GM12878 (cell line): ENCODE results near the gene SMU1. TPM values are rescaled to one million over a fixed set of nuclear protein-coding genes. Genes with fewer than 3 reads are reported as not detected.

Source experiments
- ATF7 ChIP-seq: fragments of 450-650 bp; IDR thresholded peaks from 2 replicates; pipeline ENCODE4 v1.6.1; 2016; ENCODE audit warnings: low read depth, mild to moderate bottlenecking
- BRCA1 ChIP-seq: IDR thresholded peaks from 2 replicates; pipeline ENCODE4 v1.6.1; 2011; ENCODE audit warnings: low read depth, low read length, improper control_type of control experiment
- CHD1 ChIP-seq: IDR thresholded peaks from 2 replicates; pipeline ENCODE4 v1.6.1; 2012; ENCODE audit warnings: low read depth, low read length, improper control_type of control experiment
- CHD4 ChIP-seq: fragments of 200-600 bp; sonication (generic); IDR thresholded peaks from 2 replicates; pipeline ENCODE4 v1.6.1; 2016; ENCODE audit warnings: mild to moderate bottlenecking
- CREB1 ChIP-seq: IDR thresholded peaks from 2 replicates; pipeline ENCODE4 v1.6.1; 2012; ENCODE audit warnings: low read depth, mild to moderate bottlenecking, inconsistent platforms
- E2F8 ChIP-seq: fragments of 450-650 bp; IDR thresholded peaks from 2 replicates; pipeline ENCODE4 v1.6.1; 2018; ENCODE audit warnings: mild to moderate bottlenecking, low read depth, moderate library complexity; ENCODE audit not compliant: partially characterized antibody
- EED ChIP-seq: sonication (generic); IDR thresholded peaks from 2 replicates; pipeline ENCODE4 v1.6.1; 2016; ENCODE audit warnings: antibody characterized with exemption, low read depth
- EP300 ChIP-seq, 2 experiments: fragments of 150-350 bp in 1 of 2; IDR thresholded peaks; 2 replicates each; pipeline ENCODE4 v1.6.1; 2011 to 2012; ENCODE audit warnings: low read depth in 2 of 2, low read length in 2 of 2, borderline replicate concordance in 1 of 2, improper control_type of control experiment in 1 of 2, inconsistent platforms in 1 of 2; ENCODE audit not compliant: control insufficient read depth in 1 of 2
- ESRRA ChIP-seq: IDR thresholded peaks from 2 replicates; pipeline ENCODE4 v1.6.1; 2012; ENCODE audit warnings: mild to moderate bottlenecking, low read length, improper control_type of control experiment
- ETV6 ChIP-seq, 2 experiments: fragments of 450-650 bp in 1 of 2; IDR thresholded peaks in 1 of 2; conservative IDR thresholded peaks in 1 of 2; 2 replicates each; pipeline ENCODE4 v1.6.1; 2014; ENCODE audit warnings: antibody characterized with exemption in 1 of 2, borderline replicate concordance in 1 of 2, low read depth in 1 of 2, mild to moderate bottlenecking in 1 of 2, moderate library complexity in 1 of 2
- EZH2 ChIP-seq: IDR thresholded peaks from 2 replicates; pipeline ENCODE4 v1.6.1; 2012; ENCODE audit warnings: low read depth, mild to moderate bottlenecking, control low read depth, inconsistent platforms, low read length, borderline replicate concordance; ENCODE audit not compliant: control insufficient read depth
- GABPA ChIP-seq: IDR thresholded peaks from 2 replicates; pipeline ENCODE4 v1.6.1; 2014; ENCODE audit warnings: antibody characterized with exemption, low read depth, mild to moderate bottlenecking, inconsistent platforms
- KAT2A ChIP-seq: conservative IDR thresholded peaks from 2 replicates; pipeline ENCODE4 v1.6.1; 2011; ENCODE audit warnings: low read depth, low read length; ENCODE audit not compliant: control insufficient read depth
- MEF2B ChIP-seq: fragments of 450-650 bp; IDR thresholded peaks from 2 replicates; pipeline ENCODE4 v1.6.1; 2018; ENCODE audit warnings: mild to moderate bottlenecking, moderate library complexity; ENCODE audit not compliant: partially characterized antibody, poor library complexity, severe bottlenecking
- NFYA ChIP-seq: IDR thresholded peaks from 2 replicates; pipeline ENCODE4 v1.6.1; 2011; ENCODE audit warnings: low read depth, mild to moderate bottlenecking, low read length, improper control_type of control experiment, borderline replicate concordance
- NFYB ChIP-seq: IDR thresholded peaks from 2 replicates; pipeline ENCODE4 v1.6.1; 2011; ENCODE audit warnings: low read depth, mild to moderate bottlenecking, low read length, improper control_type of control experiment, moderate library complexity; ENCODE audit not compliant: insufficient read depth
- NR2C1 ChIP-seq: fragments of 450-650 bp; IDR thresholded peaks from 2 replicates; pipeline ENCODE4 v1.6.1; 2017; ENCODE audit warnings: antibody characterized with exemption, mild to moderate bottlenecking, moderate library complexity
- PAX5 ChIP-seq: IDR thresholded peaks from 2 replicates; pipeline ENCODE4 v1.6.1; 2011; ENCODE audit warnings: low read depth, low read length, borderline replicate concordance
- RAD51 ChIP-seq: fragments of 450-650 bp; IDR thresholded peaks from 2 replicates; pipeline ENCODE4 v1.6.1; 2016; ENCODE audit warnings: moderate library complexity, mild to moderate bottlenecking, inconsistent platforms
- RUNX3 ChIP-seq: IDR thresholded peaks from 2 replicates; pipeline ENCODE4 v1.6.1; 2012; ENCODE audit warnings: low read length, inconsistent platforms
- STAT3 ChIP-seq: IDR thresholded peaks from 2 replicates; pipeline ENCODE4 v1.6.1; 2011; ENCODE audit warnings: low read depth, low read length, improper control_type of control experiment
- TCF7 ChIP-seq: IDR thresholded peaks from 2 replicates; pipeline ENCODE4 v1.6.1; 2014; ENCODE audit warnings: antibody characterized with exemption, borderline replicate concordance
- WRNIP1 ChIP-seq: IDR thresholded peaks from 2 replicates; pipeline ENCODE4 v1.6.1; 2011; ENCODE audit warnings: low read depth, low read length, improper control_type of control experiment, borderline replicate concordance
- ZNF687 ChIP-seq: fragments of 450-650 bp; IDR thresholded peaks from 2 replicates; pipeline ENCODE4 v1.6.1; 2017; ENCODE audit warnings: mild to moderate bottlenecking, moderate library complexity
- polyA plus RNA-seq, 11 experiments: library from polyadenylated mRNA; depleted of rRNA in 4 of 11; unstranded in 6 of 11; stranded (reverse) in 5 of 11; fragments of >200 nt; fragmentation: Nextera tagmentation in 4 of 11; fragmentation: Illumina TruSeq in 1 of 11; extraction: Ambion mirVana in 4 of 11; extraction: Trizol in 1 of 11; gene quantifications; 1 replicate in 1 of 11; 2 replicates in 10 of 11; pipeline versions ENCODE4 v1.2.1 to v1.2.3, GENCODE V29; 2011 to 2016; ENCODE audit warnings: inconsistent platforms in 2 of 11, missing spikeins in 2 of 11, low read depth in 1 of 11
- total RNA-seq, 4 experiments: library from RNA; depleted of rRNA in 3 of 4; stranded (reverse); fragments of >200 nt in 3 of 4; fragmentation: Illumina TruSeq in 1 of 4; extraction: Trizol in 1 of 4; gene quantifications; 2 replicates each; pipeline versions ENCODE4 v1.2.1 to v1.2.3, GENCODE V29; 2013 to 2021

SMU1 gene
- total and polyA plus RNA-seq, 10 of the 15 experiments (the other 5 are each of a cell fraction or from before 2014, with no cell fraction given): 18.5 to 34.6 (median 20.9) TPM

DNA sequence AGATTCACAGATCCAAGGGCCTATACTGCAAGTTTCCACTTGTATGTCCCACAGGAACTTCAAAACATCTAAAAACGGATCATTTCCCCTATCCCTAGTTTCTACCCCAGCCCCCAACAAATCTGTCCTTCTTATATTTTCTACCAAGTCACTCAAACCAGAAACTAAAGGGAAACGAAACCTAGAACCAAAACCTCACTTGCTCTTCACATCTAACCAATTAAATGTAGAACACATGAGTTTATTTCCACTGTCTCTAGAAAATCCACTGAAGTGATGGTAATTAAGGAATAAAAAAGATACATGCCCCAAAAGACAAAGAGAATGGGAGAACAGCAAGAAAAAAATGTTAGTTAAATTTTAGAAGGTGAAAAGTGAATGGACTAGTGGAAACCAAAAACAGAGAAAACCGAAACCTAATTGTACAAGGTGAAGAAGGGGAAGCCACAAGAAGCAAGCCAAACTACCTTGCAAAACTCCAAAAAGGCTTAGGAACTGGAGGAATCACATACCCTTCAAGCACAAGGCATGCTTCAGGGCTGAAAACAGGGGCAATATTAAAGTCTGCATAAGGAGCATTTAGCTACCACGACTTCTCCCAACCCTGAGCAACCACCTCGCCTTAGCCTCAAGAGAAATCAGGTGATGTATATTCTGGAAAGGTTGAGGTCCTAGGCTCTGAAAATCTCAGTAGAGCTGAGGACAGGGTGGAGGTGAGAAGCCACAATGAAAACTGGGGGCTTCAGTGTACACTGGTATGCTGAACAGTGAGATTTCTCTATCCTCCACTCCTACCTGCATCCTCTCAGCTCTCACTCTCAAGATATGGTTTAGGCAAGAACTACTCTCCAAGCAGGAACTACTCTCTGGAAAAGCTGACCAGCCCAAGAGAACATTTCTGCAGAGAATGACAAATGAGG, 11.1 kb downstream of the SMU1 start (continued):
- TF ChIP-seq ESRRA (no peak), NR2C1 (no peak), EP300 (IDR thresholded peaks at IDR 0.05; ENCODE audit: borderline replicate concordance in 1 of 2, control insufficient read depth in 1 of 2, low read depth in 2 of 2, low read length in 2 of 2) (peak; percentile 19 to 40; a peak in 1 of 4 replicates), KAT2A (no peak), ZNF687 (no peak), EED (peak; percentile 47; the same call in 1 of the 2 replicates), CHD4 (no peak), EZH2 (no peak), CREB1 (no peak), MEF2B (peak; percentile 22), ATF7 (0 out of 2 replicates have a peak, but pooled peaks have one; percentile 10), STAT3 (no peak), TCF7 (no peak), WRNIP1 (no peak), NFYA (no peak), ETV6 (conservative IDR thresholded peaks at IDR 0.05 in 1 of 2, IDR thresholded peaks at IDR 0.05 in 1 of 2; ENCODE audit: borderline replicate concordance in 1 of 2, low read depth in 1 of 2) (peak in 1 of 2 experiments; percentile 40; a peak in 1 of 4 replicates), CHD1 (no peak), RUNX3 (peak; percentile 76), GABPA (no peak), PAX5 (no peak), E2F8 (no peak), RAD51 (no peak), BRCA1 (no peak), NFYB (no peak)
